Measurements from ENCODE around the gene TRIM63. TPM values are rescaled to one million over a fixed set of nuclear protein-coding genes. Genes with fewer than 3 reads are reported as not detected.

Gene TRIM63
- total RNA-seq, 2 experiments from 2014 or later: not detected

DNA sequence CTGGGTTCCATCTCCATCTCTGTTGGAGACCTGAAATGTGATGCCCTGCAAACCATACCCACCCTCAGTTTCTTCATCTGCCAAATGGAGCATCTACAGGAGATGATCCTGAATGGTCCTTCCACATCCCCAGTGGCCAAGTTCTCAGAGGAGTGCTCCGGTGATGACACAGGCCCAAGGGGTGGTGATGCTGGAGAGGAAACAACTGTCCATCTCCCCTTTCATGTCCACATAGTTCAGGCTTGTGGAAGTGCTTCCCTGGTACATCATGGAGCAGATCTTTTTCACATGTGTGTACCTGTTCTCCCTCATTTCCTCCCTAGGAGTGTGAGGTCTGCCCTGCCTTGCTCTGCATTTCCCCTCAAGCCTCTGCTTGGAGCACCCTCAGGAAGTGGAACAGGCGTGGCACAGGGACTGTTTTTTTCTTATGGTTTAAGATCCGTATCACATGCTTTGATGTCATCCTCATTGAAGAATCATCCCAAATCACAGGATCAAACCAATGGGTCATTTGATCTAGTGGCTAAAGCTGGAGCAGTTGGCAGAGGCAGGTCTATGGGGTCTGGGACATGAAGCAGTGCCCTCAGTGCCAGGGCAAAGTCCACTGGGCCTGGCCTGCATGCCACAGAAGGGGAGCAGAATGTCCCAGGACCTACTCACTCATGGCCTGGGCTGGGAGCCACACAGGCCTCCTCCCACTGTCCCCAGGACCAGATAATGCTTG is 8.2 kb upstream of the TRIM63 start:
- no peaks in the 10 kb centered on the region for H3K79me2 ChIP-seq (ENCODE audit: insufficient read depth, low read depth, low read length)
- intact Hi-C loops (cut with micrococcal nuclease; ENCODE audit: unreplicated experiment): no loop called here
- no peak overlapping the region for H2AFZ ChIP-seq (ENCODE audit: low read length)
- no peak overlapping the region for H3K27ac ChIP-seq (ENCODE audit: low read depth, low read length, poor library complexity, severe bottlenecking)
- DNase-seq (ENCODE audit: low spot score): no peak
- no peak overlapping the region for H3K4me2 ChIP-seq (ENCODE audit: low read length)
- H3K9me3 ChIP-seq (ENCODE audit: low read length): no peaks in the 10 kb centered on the region
- no peak overlapping the region for H3K4me3 ChIP-seq (ENCODE audit: low read depth, low read length, poor library complexity, severe bottlenecking)
- H4K20me1 ChIP-seq (ENCODE audit: insufficient read depth, low read length): no peaks in the 10 kb centered on the region
- ChIA-PET CTCF (ENCODE audit: unreplicated experiment) (no interaction called here), POLR2A (no interaction called here)
- no TSS peak for BruUV-seq (replicated peaks)
- H3K4me1 ChIP-seq (ENCODE audit: insufficient read depth, low read length, poor library complexity, severe bottlenecking): no peaks in the 10 kb centered on the region
- H3K36me3 ChIP-seq (ENCODE audit: insufficient read depth, low read length): no peaks in the 10 kb centered on the region
- no peaks in the 10 kb centered on the region for H3K9me2 ChIP-seq (ENCODE audit: insufficient read depth, low read length)
- TF ChIP-seq, protein P1, sequence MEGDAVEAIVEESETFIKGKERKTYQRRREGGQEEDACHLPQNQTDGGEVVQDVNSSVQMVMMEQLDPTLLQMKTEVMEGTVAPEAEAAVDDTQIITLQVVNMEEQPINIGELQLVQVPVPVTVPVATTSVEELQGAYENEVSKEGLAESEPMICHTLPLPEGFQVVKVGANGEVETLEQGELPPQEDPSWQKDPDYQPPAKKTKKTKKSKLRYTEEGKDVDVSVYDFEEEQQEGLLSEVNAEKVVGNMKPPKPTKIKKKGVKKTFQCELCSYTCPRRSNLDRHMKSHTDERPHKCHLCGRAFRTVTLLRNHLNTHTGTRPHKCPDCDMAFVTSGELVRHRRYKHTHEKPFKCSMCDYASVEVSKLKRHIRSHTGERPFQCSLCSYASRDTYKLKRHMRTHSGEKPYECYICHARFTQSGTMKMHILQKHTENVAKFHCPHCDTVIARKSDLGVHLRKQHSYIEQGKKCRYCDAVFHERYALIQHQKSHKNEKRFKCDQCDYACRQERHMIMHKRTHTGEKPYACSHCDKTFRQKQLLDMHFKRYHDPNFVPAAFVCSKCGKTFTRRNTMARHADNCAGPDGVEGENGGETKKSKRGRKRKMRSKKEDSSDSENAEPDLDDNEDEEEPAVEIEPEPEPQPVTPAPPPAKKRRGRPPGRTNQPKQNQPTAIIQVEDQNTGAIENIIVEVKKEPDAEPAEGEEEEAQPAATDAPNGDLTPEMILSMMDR (conservative IDR thresholded peaks at IDR 0.05; ENCODE audit: low read length): no peak

DNA sequence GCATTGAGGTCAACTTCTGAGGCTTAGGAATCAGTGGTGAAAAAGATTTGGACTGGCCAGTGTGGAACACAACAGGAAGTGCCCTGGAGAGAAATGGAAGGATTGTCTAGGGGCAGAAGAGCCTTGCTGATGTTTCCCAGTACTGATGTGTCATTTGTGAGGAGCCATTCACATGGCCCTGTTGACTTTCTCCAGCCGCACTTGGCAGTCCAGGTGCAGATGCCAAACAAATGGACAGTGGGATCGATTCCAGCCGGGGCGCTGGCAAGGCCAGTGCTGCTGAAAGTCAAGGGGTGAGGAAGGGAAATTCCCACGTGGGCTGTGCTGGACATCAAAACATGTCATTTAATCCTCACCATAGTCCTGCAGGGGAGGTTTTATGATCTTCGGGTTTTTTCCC is 4.9 kb upstream of the TRIM63 start:
- Histone ChIP-seq H3K36me3 (ENCODE audit: insufficient read depth, low read length) (no peaks in the 10 kb centered on the region), H3K9me2 (ENCODE audit: insufficient read depth, low read length) (no peaks in the 10 kb centered on the region), H3K9me3 (ENCODE audit: low read length) (no peaks in the 10 kb centered on the region), H3K4me1 (ENCODE audit: insufficient read depth, low read length, poor library complexity, severe bottlenecking) (no peaks in the 10 kb centered on the region), H4K20me1 (ENCODE audit: insufficient read depth, low read length) (no peaks in the 10 kb centered on the region), H3K4me3 (ENCODE audit: low read depth, low read length, poor library complexity, severe bottlenecking) (no peak overlapping the region), H3K4me2 (ENCODE audit: low read length) (no peak overlapping the region), H2AFZ (ENCODE audit: low read length) (no peak overlapping the region), H3K27ac (ENCODE audit: low read depth, low read length, poor library complexity, severe bottlenecking) (no peak overlapping the region), H3K79me2 (ENCODE audit: insufficient read depth, low read depth, low read length) (no peaks in the 10 kb centered on the region)
- no TSS peak for BruUV-seq (replicated peaks)
- TF ChIP-seq EZH2phosphoT487 (IDR thresholded peaks at IDR 0.05; ENCODE audit: borderline replicate concordance, low read depth, low read length): no peak
- TF ChIP-seq, protein P1 (conservative IDR thresholded peaks at IDR 0.05; ENCODE audit: low read length): no peak
- CTCF ChIA-PET (ENCODE audit: unreplicated experiment): no interaction called here
- POLR2A ChIA-PET: no interaction called here
- intact Hi-C loops (cut with micrococcal nuclease; ENCODE audit: unreplicated experiment): no loop called here
- DNase-seq (ENCODE audit: low spot score): no peak

DNA sequence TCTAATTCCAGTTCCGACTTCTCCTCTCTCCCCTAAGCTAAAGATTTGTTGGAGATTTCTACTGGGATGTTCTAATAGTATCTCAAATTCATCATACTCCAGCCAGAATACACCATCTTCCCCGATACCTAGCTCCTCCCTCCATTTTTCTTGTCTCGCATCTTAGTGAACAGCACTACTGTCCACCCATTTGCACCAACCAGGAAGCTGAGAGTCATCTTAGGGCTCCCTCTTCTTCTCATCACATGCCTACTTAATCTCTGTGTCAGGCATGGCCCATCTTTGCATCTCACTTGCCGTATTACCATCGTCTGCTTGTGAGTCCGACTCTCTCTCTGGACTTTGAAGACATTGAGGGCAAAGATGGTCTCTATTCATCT is 3.5 kb upstream of the TRIM63 start:
- CTCF ChIA-PET (ENCODE audit: unreplicated experiment): no interaction called here
- H3K4me2 ChIP-seq (ENCODE audit: low read length): no peak overlapping the region

More for the DNA sequence above, 3.5 kb upstream of the TRIM63 start:
- Histone ChIP-seq H3K9me2 (ENCODE audit: insufficient read depth, low read length) (no peaks in the 10 kb centered on the region), H3K27ac (ENCODE audit: low read depth, low read length, poor library complexity, severe bottlenecking) (no peak overlapping the region), H3K4me1 (ENCODE audit: insufficient read depth, low read length, poor library complexity, severe bottlenecking) (no peaks in the 10 kb centered on the region), H3K9me3 (ENCODE audit: low read length) (no peaks in the 10 kb centered on the region), H3K36me3 (ENCODE audit: insufficient read depth, low read length) (no peaks in the 10 kb centered on the region), H4K20me1 (ENCODE audit: insufficient read depth, low read length) (no peaks in the 10 kb centered on the region), H3K79me2 (ENCODE audit: insufficient read depth, low read depth, low read length) (no peaks in the 10 kb centered on the region), H3K4me3 (ENCODE audit: low read depth, low read length, poor library complexity, severe bottlenecking) (no peak overlapping the region), H2AFZ (ENCODE audit: low read length) (no peak overlapping the region)
- BruUV-seq (replicated peaks): no TSS peak
- no peak for TF ChIP-seq EZH2phosphoT487 (IDR thresholded peaks at IDR 0.05; ENCODE audit: borderline replicate concordance, low read depth, low read length)
- TF ChIP-seq, protein P1 (conservative IDR thresholded peaks at IDR 0.05; ENCODE audit: low read length): no peak
- no peak for DNase-seq (ENCODE audit: low spot score)
- POLR2A ChIA-PET: interaction anchor here (0.6 kb wide), 1 partner anchor 23 kb away, joined by 4 read pairs; no protein-coding TSS in a partner anchor
- intact Hi-C loops (cut with micrococcal nuclease; ENCODE audit: unreplicated experiment): no loop called here

Data from OCI-LY7 (cell line).